GM21526 (cell line): ENCODE data around the gene ADAMTSL2.

ENCODE experiments used
- ATAC-seq: cut with Tn5 transposase; IDR thresholded peaks from one replicate; pipeline ENCODE4 v1.9.1; 2021; ENCODE audit warnings: moderate library complexity; ENCODE audit not compliant: unreplicated experiment, low FRiP score

The ADAMTSL2 gene

DNA sequence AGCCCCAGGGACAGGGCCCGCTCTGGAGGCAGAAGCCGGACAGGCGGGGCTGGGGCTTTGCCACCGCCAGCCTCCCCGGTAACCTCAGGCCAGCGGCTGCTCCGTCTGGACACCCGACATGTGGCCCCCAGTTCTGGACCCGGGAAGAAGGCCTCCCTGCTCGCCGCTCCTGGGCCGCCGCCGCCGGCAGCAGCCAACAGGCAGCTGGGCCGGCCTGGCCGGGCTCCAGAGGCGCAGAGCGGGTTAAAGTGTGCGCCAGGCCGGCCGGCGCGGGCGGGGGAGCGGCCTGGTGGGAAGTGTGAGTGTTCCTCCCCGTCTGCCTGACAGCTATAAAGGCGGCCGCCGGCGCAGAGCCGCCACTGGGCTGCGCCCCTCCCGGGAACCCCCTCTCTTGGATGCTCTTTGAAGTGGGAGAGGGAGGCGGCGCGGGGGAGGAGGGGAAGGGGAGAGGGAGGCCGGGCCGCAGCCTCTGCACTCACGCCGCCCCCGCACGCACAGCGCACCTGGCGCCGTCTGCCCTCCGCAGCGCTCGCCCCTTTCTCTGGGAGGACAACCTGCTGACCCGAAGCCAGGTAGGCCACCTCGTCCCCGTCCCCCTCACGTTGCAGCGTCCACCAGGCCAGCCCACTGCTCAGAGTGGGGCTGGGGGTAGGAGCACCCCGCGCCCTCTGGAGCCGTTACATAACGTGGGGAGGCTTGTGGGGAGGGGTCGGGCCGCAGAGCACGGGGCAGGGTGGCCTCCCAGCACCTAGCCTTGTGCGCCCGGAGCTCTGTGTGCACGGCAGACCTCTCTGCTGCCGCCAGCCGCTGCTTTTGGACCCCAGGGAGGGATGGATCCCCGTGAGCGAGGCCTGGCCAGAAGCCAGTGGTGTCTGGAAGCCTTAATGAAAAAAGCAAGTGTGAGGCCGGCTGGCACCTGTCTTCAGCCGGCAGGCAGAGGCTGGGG lies at the start of gene ADAMTSL2:
ADAMTSL2 (plus strand) TSS at position 359 of the 946 bp plus-strand sequence. CDS start 2,009 bp downstream, outside the sequence.
- ATAC-seq = no peak

DNA sequence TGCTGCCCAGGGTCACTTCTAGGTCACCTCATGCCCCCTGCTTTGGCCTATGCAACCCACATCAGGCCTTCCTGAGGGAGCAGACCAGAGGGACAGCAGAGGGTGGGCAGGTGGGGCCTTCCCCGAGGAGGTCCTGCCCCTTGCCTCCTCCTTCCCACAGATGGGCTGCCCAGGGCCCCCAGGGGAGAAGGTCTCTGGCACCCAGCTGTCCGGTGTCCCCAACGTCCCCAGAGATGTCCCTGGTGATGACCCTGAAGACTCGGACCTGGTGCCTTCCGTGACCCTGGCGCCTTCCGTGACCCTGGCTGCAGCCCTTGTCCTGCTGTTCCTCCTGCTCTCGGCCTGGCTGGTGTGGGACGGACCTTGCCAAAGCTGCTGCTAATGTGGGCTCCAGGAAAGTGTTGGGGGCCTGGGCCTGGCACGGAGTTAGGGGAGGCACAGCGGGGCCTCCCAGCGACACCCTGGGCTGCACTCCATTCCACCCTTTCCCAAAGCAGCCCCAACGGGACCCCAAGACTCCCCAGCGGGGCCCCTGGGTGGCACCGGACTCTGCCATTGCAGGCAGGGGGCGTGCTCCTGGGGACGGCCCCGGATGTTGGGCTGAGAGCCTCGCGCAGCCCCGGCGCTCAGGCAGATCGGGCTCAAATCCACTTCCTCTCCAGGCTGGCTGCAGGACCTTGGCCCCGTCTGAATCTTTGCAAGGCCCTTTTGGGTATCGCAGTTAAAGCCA lies 48.8 kb upstream of the ADAMTSL2 start:
- ATAC-seq = no peak

DNA sequence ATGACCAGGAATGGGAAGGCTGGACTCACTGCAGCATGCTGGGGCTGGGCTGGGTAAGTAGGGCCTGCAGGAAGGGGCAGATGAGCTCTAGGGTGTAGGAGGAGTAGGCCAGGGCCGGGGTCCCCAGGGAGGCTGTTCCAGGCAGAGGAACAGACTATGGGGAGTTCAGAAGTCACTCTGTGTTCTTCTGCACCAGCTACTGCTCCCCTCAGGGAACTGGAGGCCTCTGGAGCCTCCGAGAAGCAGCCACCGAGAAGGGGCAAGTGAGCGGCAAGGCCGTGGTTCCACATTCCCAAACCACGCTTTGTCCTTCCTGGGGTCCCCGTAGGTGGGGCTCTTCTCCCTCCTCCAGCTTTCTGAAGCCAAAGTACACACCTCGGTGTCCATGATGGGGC lies 47.2 kb upstream of the ADAMTSL2 start:
- ATAC-seq = no peak

DNA sequence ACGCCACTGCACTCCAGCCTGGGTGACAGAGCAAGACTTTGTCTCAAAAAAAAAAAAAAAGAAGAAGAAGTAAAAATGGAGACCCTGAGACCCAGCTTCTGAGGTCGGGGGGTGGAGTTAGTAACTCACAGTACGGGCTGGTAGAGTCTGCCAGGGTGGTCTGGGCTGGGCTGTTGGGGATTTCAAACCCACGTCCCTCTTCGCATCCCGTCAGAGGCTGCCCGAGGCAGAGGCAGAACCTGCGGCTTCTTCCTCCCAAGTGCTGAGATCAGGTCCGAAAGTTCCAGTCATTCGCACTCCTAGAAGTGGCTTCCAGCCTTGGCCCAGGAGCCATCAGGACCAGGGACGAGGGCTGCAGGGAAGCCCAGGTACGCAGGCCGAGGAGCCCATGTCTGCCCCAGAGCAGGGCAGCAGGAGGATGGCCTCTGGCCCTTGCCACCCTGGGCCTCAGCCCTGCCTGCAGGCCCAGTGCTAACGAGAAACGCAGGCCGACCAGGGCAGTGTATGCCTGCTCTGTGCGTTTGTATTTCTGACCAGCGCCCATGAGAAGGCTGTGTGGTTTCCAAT lies 45.7 kb upstream of the ADAMTSL2 start:
- no peak for ATAC-seq

DNA sequence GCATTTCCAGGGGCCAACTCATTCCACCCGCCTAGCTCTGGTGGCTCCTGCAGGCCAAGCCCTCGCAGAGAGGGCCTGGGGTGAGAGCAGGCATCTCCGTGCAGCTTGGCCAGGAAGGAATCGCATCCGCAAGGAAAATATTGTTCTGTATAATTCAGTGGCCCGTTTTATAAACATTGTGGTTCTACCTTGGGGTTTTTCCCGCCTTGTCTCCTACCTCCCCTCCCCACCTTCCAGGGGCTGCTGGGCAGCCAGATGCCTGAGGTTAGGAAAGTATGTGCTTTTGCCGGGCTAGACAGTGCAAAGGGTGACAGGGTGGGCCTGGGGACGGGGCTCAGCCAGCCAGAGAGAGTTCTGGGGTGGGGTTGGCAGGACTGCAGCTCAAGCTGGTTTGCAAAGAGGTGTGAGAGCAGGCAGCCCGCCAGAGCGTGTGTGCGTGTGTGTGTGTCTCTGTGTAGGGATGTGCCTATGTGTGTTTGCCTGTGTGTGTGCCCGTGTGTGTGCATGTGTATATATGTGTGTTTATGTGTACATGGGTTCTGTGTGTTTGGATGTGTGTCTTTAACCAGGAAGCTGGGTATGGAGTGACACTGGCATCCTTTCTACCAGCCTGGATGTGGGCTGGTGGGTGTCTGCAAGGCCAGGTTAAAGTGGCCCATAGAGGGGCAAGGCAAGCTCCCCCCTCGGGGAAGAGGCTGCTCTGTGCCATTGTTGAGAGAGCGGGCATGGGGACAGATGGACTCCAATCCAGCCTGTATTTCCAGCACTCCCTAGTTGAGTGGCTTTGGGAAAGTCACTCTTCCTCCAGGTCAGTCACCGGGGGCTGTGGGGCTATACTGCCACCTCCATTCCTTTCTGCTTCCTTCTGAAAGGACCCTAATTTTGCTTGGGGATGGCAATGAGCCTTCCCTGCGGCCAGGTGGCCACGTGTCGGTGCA lies 45.0 kb upstream of the ADAMTSL2 start:
- no peak for ATAC-seq

DNA sequence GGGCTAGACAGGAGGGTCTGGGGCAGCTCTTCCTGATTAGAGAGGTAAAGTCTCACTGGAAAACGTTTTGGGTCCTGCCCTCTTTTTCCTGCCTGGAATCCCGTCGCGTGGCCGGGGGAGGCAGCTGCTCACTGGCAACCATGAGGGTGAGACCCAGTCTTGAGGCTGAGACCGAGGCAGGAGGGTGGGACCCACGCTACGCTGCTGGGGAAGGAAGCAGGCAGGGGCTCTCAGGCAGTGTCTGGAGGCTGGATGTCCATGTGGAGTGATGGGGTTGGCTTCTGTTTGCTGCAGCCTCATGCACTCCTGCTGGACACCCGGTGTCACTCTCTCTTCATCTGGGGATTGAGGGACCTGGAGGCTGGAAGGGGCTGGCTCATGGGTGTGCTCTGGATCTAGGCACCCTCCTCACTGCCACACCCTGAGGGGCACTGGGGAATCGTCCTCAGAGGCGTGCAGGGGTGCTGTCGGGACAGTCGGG lies 44.3 kb upstream of the ADAMTSL2 start:
- no peak for ATAC-seq

DNA sequence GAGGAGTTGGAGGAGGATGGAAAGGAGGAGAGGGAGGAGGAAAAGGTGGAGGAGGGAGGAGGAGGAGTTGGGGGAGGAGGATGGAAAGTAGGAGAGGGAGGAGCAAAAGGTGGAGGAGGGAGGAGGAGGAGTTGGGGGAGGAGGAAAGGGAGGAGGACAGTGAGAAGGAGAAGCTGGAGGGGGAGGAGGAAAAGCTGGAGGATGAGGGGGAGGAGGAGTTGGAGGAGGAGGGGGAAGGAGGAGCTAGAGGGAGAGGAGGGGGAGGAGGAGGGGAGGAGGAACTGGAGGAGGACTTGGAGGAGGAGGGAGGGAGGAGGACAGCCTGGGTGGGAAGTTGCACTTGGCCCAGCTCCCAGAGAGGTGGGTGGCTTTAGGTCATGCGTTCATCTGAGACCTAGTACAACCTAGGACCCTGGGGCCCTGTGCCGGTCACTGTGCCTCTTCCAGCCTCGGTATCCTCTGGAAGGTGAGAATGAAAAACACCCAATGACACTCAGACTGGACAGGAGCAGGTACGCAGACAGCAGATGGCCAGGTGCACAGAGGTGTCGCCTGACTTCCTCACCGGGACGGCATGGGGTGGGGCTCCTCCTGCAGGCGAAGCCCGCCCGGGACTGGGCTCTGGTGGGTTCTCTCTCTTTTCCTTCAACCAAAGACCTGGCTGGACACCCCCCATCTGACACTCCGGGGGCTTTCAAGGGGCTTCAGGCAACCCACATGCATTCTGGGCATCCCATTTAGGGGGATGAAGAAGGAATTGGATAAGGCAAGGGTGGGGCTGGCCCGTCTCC lies 43.4 kb upstream of the ADAMTSL2 start:
- ATAC-seq = no peak

DNA sequence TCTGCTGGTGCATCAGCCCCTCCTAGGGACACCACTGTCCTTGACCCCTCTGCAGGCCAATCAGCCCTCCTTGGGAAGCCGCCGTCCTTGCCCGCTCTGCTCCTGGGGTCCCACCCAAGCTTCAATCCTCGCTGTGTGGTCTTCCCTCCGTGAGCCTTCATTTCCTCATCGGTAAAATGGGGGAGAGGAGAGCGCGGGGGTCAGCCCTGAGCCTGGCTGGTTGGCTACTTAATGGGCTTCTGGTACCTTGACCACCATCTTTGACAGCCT lies 42.9 kb upstream of the ADAMTSL2 start:
- ATAC-seq = no peak

DNA sequence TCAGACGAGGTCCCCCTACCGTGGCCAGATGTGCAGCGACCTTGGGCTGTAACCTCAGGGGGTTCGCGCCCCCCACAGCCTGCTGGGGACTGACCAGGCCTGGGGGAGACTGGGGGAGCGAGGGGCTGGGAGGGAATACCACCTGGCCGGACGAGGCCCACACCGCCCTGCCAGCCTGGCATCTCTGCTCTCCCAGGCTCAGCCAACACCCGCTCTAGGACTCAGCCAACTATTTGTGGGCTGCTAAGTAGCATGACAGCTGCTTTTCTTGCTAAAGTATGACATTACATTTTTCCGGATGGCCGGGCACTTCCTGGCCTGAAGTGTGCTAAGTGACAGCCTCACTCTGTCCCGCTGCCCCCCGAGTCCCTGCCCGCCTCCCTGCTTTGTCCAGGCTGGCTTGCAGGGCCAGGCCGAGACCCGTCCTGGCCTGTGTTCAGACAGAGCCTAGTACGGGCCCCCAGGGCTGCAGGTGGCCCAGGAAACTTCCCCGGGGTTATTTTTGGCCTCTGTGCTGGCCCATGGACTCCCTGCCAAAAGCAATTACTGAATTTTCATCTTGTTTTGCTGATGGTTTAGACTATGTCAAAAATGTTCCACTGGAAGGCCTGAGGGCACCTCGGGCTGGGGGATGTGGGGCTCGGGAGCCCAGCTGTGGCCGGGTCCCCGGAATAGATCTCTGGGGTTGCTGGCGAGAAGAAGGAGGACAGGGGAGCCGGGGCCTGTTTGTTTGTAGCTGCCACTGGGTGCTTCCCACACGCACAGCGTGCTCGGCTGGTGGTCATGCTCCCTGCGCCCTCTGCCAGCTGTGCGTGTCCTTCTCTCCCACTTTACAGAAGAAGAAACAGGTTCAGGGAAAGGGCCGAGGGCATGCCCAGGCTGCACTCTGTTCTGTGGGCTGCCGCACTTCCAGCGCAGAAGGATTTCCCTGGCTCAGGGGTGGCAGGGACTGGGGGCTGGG lies 42.2 kb upstream of the ADAMTSL2 start:
- no peak for ATAC-seq

DNA sequence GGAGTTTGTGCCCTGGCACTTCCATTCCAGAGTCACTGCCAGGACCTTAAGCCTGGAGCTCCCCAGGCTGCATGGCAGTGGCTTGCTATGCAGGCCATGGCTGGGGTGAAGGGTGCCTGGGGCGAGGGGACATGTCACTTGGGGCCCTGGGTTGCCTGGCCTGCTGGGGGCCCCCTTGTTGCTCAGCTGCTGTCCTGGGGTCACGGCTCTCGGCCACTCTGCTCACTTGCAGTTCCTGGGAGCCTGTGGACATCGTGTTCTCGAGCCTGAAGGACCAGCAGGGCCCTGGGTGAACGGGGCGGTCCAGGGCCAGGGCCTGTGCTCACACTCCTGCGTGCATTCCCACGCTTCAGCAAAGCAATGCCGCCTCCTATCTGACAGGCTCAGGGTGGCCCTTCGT lies 41.1 kb upstream of the ADAMTSL2 start:
- no peak for ATAC-seq

DNA sequence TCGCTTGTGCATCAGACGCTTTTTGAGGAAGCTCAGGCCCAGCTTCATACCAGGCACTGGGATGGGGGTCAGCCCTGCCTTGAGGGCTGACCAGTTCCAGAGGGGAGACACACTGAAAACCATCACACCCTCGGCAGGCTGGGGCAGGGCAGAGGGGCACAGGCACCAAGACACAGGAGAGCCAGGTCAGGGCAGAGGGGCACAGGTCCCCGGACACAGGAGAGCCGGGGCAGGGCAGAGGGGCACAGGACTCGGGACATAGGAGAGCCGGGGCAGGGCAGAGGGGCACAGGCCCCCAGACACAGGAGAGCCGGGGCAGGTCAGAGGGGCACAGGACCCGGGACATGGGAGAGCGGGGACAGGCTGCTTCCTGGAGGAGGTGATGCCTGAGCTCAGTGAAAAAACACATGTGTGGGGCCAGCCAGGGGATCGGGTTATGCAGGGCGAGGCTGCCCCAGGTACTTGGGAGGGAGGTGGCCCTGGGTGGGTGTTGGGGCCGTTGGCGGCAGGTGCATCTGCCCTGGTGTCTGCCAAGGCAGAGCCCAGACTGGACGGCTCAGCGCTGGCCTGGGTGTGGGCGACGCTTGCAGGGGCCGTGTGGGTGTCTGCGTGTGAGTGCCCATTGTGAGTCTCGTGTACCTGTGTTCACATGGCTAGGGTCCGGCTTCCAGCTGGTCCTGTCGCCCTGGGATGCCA lies 40.5 kb upstream of the ADAMTSL2 start:
- no peak for ATAC-seq

DNA sequence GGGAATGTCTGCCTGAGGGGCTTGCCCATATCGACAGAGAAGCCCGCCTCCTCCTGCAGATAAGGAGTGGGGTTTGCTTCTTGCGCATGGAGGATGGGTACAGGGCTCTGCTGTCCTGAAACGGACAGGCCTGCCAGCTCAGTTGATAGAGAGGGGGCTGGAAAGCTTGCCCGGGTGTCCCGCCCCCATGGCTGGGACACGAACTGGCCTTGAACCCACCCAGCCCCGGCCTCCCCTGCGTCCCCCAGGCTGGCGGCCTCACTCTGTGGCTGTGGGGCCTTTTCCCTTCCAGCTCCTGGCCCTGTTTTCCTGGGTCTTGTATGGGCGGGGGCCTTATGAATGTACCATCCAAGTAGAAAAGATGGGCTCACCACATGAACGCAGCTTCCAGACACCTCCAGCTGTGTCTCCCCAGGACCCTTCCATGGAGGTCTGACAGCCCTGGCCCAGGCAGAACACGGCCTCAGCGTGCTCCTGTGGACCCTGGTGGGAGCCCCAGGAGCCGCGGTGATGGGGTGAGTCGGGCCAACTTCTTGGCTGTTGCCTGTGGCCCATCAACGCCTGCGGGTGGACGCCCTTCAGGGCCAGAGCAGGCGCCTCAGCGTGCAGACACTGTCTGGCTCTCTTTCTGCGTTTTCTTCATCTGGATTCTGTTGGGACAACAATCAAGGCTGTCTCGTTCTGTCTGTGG lies 39.7 kb upstream of the ADAMTSL2 start:
- no peak for ATAC-seq

DNA sequence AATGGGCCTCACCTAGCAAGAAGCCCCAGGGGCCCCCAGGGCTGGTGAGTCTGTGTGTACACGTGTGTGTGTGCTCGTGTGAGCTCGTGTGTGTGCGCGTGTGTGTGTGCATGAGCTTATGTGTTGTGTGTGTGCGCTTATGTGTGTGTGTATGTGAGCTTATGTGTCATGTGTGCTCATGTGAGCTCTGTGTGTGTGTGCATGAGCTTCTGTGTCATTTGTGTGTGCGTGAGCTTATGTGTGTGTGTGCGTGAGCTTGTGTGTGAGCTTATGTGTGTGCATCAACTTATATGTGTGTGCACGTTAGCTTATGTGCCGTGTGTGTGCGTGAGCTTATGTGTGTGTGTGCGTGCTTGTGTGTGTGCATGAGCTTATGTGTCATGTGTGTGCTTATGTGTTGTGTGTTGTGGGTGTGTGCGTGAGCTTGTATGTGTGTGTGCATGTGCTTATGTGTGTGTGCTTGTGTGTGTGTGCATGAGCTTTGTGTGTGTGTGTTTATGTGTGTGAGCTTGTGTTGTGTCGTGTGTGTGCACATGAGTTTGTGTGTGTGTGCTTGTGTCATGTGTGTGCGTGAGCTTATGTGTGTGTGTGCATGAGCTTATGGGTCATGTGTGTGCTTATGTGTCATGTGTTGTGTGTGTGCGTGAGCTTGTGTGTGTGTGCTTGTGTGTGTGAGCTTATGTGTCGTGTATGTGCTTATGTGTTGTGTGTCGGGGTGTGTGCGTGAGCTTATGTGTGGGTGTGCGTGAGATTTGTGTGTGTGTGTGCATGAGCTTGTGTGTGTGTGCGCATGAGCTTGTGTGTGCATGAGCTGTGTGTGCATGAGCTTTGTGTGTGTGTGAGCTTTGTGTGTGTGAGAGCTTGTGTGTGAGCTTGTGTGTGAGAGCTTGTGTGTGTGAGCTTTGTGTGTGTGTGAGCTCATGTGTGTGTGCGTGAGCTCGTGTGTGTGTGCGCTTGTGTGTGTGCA lies 38.9 kb upstream of the ADAMTSL2 start:
- no peak for ATAC-seq

DNA sequence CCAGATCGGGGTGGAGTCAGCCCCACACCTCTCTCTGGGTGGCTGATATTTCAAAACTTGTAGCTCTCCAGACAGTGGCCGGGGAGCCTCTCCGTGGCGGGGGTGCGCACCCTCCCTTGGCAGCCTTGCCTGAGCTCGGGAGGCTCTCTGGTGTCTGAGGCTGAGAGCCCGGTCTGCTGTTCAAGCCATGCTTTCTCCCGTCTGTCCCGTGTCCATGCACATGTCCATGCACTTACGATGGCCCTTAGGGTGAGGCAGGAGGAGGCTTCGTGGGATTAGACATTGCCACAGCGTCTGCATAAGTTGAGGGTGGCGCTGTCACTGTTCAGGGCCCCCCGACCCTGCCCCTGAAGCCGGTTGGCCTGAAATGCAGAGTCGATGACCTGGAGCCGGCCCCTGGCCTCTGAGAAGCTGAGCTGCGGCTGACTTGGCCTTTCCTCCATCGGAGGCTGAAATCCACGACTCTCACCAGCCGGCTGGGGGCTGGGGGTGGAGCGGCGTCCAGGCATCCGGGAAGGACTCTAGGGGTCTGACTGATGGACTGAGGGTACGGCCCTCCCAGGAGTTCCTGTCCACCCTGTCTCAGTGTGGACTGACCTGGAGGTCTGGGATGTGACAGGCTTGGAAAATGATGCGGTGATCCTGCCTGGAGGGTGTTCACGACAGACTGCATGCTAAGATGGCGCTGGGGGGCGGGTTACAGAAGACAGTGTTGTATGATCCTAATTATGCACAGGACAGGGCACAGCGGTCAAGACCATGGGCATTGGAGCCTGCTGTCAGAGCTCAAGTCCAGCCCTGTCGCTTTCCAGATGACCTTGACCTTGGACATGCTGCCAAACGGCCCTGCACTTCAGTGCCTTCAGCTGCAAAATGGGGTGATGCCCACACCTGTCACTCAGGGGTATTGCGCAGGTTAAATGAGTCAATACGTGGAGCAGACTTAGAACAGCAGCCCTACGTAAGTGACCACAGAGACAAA lies 37.4 kb upstream of the ADAMTSL2 start:
- ATAC-seq = no peak
